HepG2 (cell line): ENCODE data around the gene PIK3R1. TPM values are rescaled to one million over a fixed set of nuclear protein-coding genes. Genes with fewer than 3 reads are reported as not detected.

ENCODE experiments used
- ATAC-seq: fragments of 200-7000 bp; cut with Tn5 transposase; 3 replicates; pipeline ENCODE4 v1.9.1; 2020; ENCODE audit warnings: mild to moderate bottlenecking, moderate library complexity
- BruUV-seq: library from RNA; stranded (reverse); fragments of 400-500 nt; replicated peaks from 2 replicates; lab custom pipeline; 2021; lab: Mats Ljungman, UMichigan
- CTCF ChIA-PET: fragments of 300-600 bp; formaldehyde crosslinking; extraction: SDS; loops from one replicate; lab custom pipeline; 2021; ENCODE audit warnings: low total read pairs, inconsistent platforms, low intra/inter-chr PET ratio; lab: Yijun Ruan, JAX
- POLR2A ChIA-PET: fragments of 350-600 bp; sonication (Branson Sonifier 250); formaldehyde crosslinking; loops from one replicate; lab custom pipeline; 2020; ENCODE audit warnings: antibody characterized with exemption, inconsistent platforms; lab: Yijun Ruan, JAX
- DNase-seq: peaks from one replicate; pipeline ENCODE4 v3.0.0-alpha.2; 2015; ENCODE audit warnings: low spot score
- FAIRE-seq: peaks from 3 replicates; lab custom pipeline; 2011; peaks lifted over from hg19 to GRCh38; lab: Jason Lieb, UNC
- H2AFZ ChIP-seq: one replicate; pipeline ENCODE4 v1.6.1; 2011; ENCODE audit warnings: low read length, inconsistent platforms
- H3K27ac ChIP-seq: fragments of 300-600 bp; 3 replicates; pipeline ENCODE4 v1.8.0; 2011; ENCODE audit warnings: mixed run types, mild to moderate bottlenecking, mixed read lengths, low read length, inconsistent platforms; ENCODE audit not compliant: insufficient read depth; ENCODE audit errors: extremely low read length
- H3K27me3 ChIP-seq, 2 experiments: fragments of 200-600 bp in 1 of 2; 2 replicates in 1 of 2; 3 replicates in 1 of 2; pipeline versions ENCODE4 v1.6.0 to v1.8.0; 2011; ENCODE audit warnings: low read length in 2 of 2, mild to moderate bottlenecking in 2 of 2, moderate library complexity in 2 of 2, inconsistent platforms in 1 of 2; ENCODE audit not compliant: insufficient read depth in 2 of 2, control insufficient read depth in 1 of 2
- H3K36me3 ChIP-seq, 2 experiments: fragments of 200-600 bp in 1 of 2; replicated peaks in 1 of 2; 2 replicates in 1 of 2; 3 replicates in 1 of 2; pipeline versions ENCODE4 v1.5.1 to v1.8.0; 2011; ENCODE audit warnings: low read length in 2 of 2, inconsistent platforms in 1 of 2; ENCODE audit not compliant: insufficient read depth in 2 of 2, control insufficient read depth in 1 of 2
- H3K4me1 ChIP-seq: 2 replicates; pipeline ENCODE4 v1.5.1; 2012; ENCODE audit warnings: low read length, inconsistent platforms; ENCODE audit not compliant: insufficient read depth
- H3K4me2 ChIP-seq: 2 replicates; pipeline ENCODE4 v1.6.0; 2011; ENCODE audit warnings: low read depth, low read length, inconsistent platforms
- H3K4me3 ChIP-seq, 3 experiments: fragments of 200-600 bp in 1 of 3; sonication (generic), shearing (Covaris generic) in 1 of 3; replicated peaks in 1 of 3; 2 replicates each; pipeline ENCODE4 v1.5.1; 2011 to 2016; ENCODE audit warnings: low read length in 3 of 3, inconsistent platforms in 2 of 3, low read depth in 2 of 3, mild to moderate bottlenecking in 2 of 3, control low read depth in 1 of 3, mixed read lengths in 1 of 3; ENCODE audit not compliant: insufficient read depth in 1 of 3
- H3K79me2 ChIP-seq: one replicate; pipeline ENCODE4 v1.6.1; 2011; ENCODE audit warnings: low read length, inconsistent platforms; ENCODE audit not compliant: insufficient read depth
- H3K9ac ChIP-seq: 2 replicates; pipeline ENCODE4 v1.6.0; 2011; ENCODE audit warnings: mild to moderate bottlenecking, low read depth, low read length, inconsistent platforms; ENCODE audit not compliant: insufficient read depth
- H3K9me3 ChIP-seq: 2 replicates; pipeline ENCODE4 v1.5.1; 2012; ENCODE audit warnings: mild to moderate bottlenecking, low read length
- H4K20me1 ChIP-seq: 2 replicates; pipeline ENCODE4 v1.6.0; 2011; ENCODE audit warnings: inconsistent platforms, mild to moderate bottlenecking, low read length, moderate library complexity; ENCODE audit not compliant: insufficient read depth
- CCDC6 ChIP-seq: sonication (generic); formaldehyde crosslinking; IDR thresholded peaks from 2 replicates; pipeline ENCODE4 v1.8.1; 2022; ENCODE audit warnings: mild to moderate bottlenecking, missing genetic modification reagents, moderate library complexity
- CENPT ChIP-seq: sonication (generic); formaldehyde crosslinking; IDR thresholded peaks from 2 replicates; pipeline ENCODE4 v1.8.0; 2022; ENCODE audit warnings: low read depth, mild to moderate bottlenecking, moderate library complexity, missing genetic modification reagents
- MATR3 ChIP-seq: sonication (generic); formaldehyde crosslinking; IDR thresholded peaks from 2 replicates; pipeline ENCODE4 v1.4.0; 2020; ENCODE audit warnings: missing genetic modification reagents
- MLX ChIP-seq: IDR thresholded peaks from 2 replicates; pipeline ENCODE4 v1.6.1; 2016
- NR0B2 ChIP-seq: sonication (generic); formaldehyde crosslinking; IDR thresholded peaks from 2 replicates; pipeline ENCODE4 v1.4.0; 2020; ENCODE audit warnings: mild to moderate bottlenecking, missing genetic modification reagents
- PAXIP1 ChIP-seq: sonication (generic); formaldehyde crosslinking; conservative IDR thresholded peaks from 2 replicates; pipeline ENCODE4 v1.4.0; 2020; ENCODE audit warnings: mild to moderate bottlenecking, missing genetic modification reagents, moderate library complexity
- PHF5A ChIP-seq: IDR thresholded peaks from one replicate; pipeline ENCODE4 v1.6.1; 2018; ENCODE audit warnings: low read depth, missing genetic modification reagents; ENCODE audit not compliant: unreplicated experiment
- RARG ChIP-seq: sonication (generic); formaldehyde crosslinking; IDR thresholded peaks from 2 replicates; pipeline ENCODE4 v1.4.0; 2020; ENCODE audit warnings: low read depth, mild to moderate bottlenecking, missing genetic modification reagents
- SNRNP70 ChIP-seq: fragments of 200-400 bp; formaldehyde crosslinking; IDR thresholded peaks from 2 replicates; pipeline ENCODE4 v1.6.1; 2017; ENCODE audit warnings: mild to moderate bottlenecking, low read depth, low read length, moderate library complexity
- TCF7L2 ChIP-seq: IDR thresholded peaks from 2 replicates; pipeline ENCODE4 v1.6.1; 2011; ENCODE audit warnings: mild to moderate bottlenecking, low read depth, low read length, moderate library complexity
- ZNF879 ChIP-seq: sonication (generic); formaldehyde crosslinking; IDR thresholded peaks from 2 replicates; pipeline ENCODE4 v1.8.1; 2023; ENCODE audit warnings: missing genetic modification reagents
- WGBS: methylation state at CpG from one replicate; pipeline ENCODE4 v1.1.6; 2017; ENCODE audit warnings: low lambda C conversion rate; 5-methylcytosine and 5-hydroxymethylcytosine counted together
- in situ Hi-C: cut with HindIII; loops from 2 replicates; pipeline ENCODE4 v1.10.0; 2017; ENCODE audit warnings: low pct_unique_long_range_greater_than_20kb; ENCODE audit not compliant: extremely low pct_ligation_motif_present
- intact Hi-C: fragments of 100-400 bp; cut with micrococcal nuclease; formaldehyde crosslinking; loops from one replicate; pipeline ENCODE4 v1.10.0; 2022; ENCODE audit not compliant: unreplicated experiment
- polyA plus RNA-seq, 8 experiments: library from polyadenylated mRNA; depleted of rRNA in 3 of 8; stranded (reverse) in 7 of 8; unstranded in 1 of 8; fragments of >200 nt; fragmentation: Illumina TruSeq in 4 of 8; extraction: Trizol in 4 of 8; gene quantifications; 2 replicates each; pipeline versions ENCODE4 v1.2.1 to v1.2.3, GENCODE V29; 2011 to 2016; ENCODE audit warnings: low read depth in 4 of 8, missing spikeins in 1 of 8, mixed read lengths in 1 of 8; ENCODE audit not compliant: insufficient read depth in 1 of 8
- total RNA-seq, 5 experiments: library from RNA; depleted of rRNA; stranded (reverse); fragments of >200 nt; fragmentation: Illumina TruSeq; extraction: Trizol; gene quantifications; 2 replicates each; pipeline ENCODE4 v1.2.3, GENCODE V29; 2016; ENCODE audit warnings: low read depth in 1 of 5

Gene PIK3R1
- total and polyA plus RNA-seq, 2 of the 13 experiments (the other 11 are each of a cell fraction or from before 2014, with no cell fraction given) = 8.4 to 21.3 TPM

- Histone ChIP-seq H3K9ac (no peak overlapping the region), H3K36me3 (peaks cover 0 to 1% of the 10 kb centered on the region in 2 experiments; a peak in 1 of 5 replicates), H3K27me3 (no peaks in the 10 kb centered on the region), H3K27ac (no peak overlapping the region), H2AFZ (no peak overlapping the region), H3K9me3 (no peaks in the 10 kb centered on the region), H3K4me1 (peaks cover 18% of the 10 kb centered on the region), H3K79me2 (peaks cover 49% of the 10 kb centered on the region), H4K20me1 (no peaks in the 10 kb centered on the region), H3K4me3 (no peak overlapping the region), H3K4me2 (no peak overlapping the region)
- no TSS peak for BruUV-seq
- POLR2A ChIA-PET = interaction anchor here (1.2 to 2.1 kb wide), 3 partner anchors 12 to 646 kb away, joined by 5 to 8 read pairs (median 6); partner anchors contain the start of gene PIK3R1
- DNase-seq (no peak), FAIRE-seq (no peak), ATAC-seq (peak; percentile 38; the same call in 2 of the 3 replicates)
- CTCF ChIA-PET = interaction anchor here (0.8 to 2.3 kb wide), 3 partner anchors 759 to 1009 kb away, joined by 3 to 11 read pairs (median 3); no protein-coding TSS in a partner anchor
- in situ Hi-C loops (loop anchor here (5.0 to 10.0 kb wide), 2 partner anchors 757 to 1005 kb away; no protein-coding TSS in a partner anchor), intact Hi-C loops (loop anchor here (1.0 to 5.0 kb wide), 4 partner anchors 480 to 1095 kb away; no protein-coding TSS in a partner anchor)
- WGBS = 95% methylated on average over 6 of the region's 6 CpGs
- TF ChIP-seq ZNF879 (CRISPR knock-in tag) = no peak
- TF ChIP-seq MLX (CRISPR knock-in tag) = no peak
- TF ChIP-seq RARG (CRISPR knock-in tag) = no peak
- no peak for TF ChIP-seq CCDC6
- TF ChIP-seq TCF7L2 = no peak
- TF ChIP-seq SNRNP70 = no peak
- TF ChIP-seq CENPT (CRISPR knock-in tag) = no peak
- no peak for TF ChIP-seq PAXIP1 (CRISPR knock-in tag)
- TF ChIP-seq NR0B2 (CRISPR knock-in tag) = no peak
- TF ChIP-seq PHF5A = no peak
- TF ChIP-seq MATR3 (CRISPR knock-in tag) = no peak
These were observed 36.4 kb downstream of the PIK3R1 start for GRCh38 chr5:68251804-68252522.
